GM18909 (cell line): ENCODE measurements around the gene CLDN8.

ENCODE experiments used
- ATAC-seq: cut with Tn5 transposase; IDR thresholded peaks from one replicate; pipeline ENCODE4 v1.9.1; 2021; ENCODE audit warnings: mild to moderate bottlenecking; ENCODE audit not compliant: unreplicated experiment, poor library complexity

The CLDN8 gene

GRCh38 chr21:30207252-30207579 is 8.7 kb downstream of the CLDN8 start:
- no peak for ATAC-seq

DNA sequence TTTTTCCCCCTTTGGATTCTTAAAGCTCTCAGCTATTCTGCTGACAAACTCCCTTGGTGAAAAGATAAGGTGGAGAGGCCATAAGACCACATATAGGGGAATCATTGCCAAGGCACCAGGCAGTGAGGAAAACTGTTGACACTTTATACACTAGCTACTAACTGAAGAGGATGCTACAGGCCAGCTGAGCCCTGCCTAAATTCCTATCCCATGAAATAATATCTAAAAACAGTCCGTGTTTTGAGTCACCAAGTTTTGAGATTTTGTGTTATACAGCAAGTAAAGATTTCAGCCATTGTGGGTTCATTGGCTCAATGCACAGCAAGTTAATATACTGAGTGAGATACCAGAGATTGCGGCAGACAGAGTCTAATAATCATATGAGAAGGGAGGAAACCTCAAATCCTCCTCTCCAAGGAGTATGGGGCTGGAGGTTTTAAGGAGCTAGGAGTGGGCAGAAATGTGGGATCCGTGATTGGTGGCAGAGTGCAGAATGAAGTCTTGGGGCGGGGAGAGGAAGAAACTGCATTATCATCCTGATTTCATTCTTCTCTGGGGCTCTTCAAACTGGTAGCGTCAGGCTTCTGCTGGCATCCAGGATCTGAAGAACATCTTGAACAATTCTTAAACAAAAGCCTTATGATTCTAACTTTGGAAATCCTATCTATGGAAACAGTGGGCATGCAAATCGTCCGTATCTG is 9.2 kb downstream of the CLDN8 start:
- no peak for ATAC-seq

DNA sequence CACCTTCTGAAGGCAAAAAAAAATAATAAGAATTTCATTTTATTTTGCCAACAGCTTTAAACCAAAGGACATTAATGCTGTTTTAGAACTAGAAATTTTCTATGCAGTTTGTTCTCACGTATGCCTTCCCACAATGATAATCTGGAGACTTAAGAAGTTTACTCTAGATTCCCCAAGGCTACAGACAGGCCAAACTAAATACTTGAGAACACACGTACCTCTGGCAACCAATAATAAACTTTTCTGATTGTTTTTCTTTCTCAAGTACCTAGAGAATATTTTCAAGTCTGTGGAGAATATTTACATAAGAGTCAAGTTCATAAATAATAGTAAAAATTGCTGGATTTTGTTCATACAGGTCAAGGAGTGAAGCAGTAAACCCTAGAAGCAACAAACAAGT is 15.9 kb downstream of the CLDN8 start:
- no peak for ATAC-seq

DNA sequence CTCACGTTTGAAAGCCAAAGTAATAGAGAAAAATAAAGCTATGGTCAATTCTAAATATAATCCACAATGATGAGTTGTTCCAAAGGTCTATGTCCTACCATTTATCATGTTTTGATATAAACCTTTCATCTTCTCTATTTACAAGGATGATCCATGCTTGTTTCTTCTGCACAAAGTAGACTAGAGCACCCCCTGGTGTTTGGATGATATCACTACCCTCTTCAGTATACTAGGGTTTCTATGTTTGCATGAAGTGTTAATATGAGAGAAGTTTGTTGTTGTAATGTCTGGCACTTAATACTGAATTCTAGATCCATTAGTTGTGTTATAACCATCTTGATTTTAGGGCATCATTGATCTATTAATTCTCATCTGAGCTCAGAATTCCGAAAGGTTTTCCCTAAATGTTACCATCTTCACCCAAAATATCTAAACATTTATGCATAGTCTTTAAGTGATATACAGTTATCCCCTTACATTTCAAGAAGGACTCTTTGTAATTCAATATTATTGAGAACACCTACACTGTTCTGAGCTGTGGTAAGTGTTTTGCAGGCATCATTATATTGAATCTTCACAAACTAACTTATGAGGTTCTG is 21.1 kb downstream of the CLDN8 start:
- ATAC-seq, result no peak

DNA sequence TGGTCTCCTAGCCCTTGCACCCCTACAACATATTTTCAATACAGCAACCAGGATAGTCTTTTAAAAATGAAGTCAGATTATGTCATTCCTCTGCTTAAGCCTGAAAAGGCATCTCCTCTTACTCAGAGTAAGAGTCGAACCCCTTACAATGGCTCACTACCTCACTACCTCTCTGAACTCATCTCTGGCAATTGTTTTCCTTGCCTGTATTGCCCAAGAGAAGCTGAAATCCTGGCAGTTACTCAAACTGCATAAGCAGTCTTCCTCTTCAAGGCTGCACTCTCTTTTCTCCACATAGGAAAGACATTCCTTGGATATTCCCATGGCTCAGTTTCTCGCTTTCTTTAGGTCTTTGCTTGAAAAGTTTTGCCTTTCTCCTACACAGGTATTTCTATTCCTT is 22.7 kb downstream of the CLDN8 start:
- ATAC-seq, result no peak

- no peak for ATAC-seq
Observed at GRCh38 chr21:30190554-30190953, 25.3 kb downstream of the CLDN8 start.

DNA sequence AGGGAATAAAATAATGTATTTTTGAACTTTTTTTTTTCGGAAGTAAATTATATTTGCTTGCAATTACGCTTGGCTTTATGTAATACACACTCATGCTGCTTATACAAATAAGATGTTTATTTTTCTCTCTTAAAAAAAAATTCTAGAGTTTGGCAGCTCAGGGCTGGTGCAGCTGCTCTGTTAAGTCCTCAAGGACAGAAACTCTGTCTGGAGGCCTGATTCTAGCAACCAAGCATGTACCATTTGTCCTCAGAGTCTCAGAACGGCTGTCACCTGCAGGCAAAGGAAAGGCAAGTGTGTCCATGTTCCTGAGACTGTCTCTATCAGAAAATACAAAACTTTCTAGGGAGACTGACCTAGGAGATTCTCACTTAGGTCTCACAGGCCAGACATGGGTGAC is 26.1 kb downstream of the CLDN8 start:
- ATAC-seq, result no peak

DNA sequence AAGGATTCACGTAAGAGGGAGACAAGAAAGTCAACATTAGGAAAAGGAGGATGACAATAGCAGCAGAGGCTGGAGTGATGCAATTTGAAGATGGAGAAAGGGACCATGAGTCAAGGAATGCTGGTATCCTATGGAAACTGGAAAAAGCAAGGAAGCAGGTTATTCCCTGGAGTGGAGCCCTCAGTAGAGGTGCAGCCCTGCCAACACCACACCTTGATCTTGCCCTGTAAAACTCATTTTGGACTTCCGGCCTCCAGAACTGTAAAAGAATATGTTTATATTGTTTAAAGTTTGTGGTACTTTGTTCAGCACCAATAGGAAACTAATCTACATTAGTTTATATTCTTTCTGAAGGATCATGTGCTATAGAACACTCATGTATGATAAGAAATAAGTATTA is 29.7 kb downstream of the CLDN8 start:
- no peak for ATAC-seq

- ATAC-seq, result no peak
Observed at GRCh38 chr21:30168086-30168485, 47.8 kb downstream of the CLDN8 start.

DNA sequence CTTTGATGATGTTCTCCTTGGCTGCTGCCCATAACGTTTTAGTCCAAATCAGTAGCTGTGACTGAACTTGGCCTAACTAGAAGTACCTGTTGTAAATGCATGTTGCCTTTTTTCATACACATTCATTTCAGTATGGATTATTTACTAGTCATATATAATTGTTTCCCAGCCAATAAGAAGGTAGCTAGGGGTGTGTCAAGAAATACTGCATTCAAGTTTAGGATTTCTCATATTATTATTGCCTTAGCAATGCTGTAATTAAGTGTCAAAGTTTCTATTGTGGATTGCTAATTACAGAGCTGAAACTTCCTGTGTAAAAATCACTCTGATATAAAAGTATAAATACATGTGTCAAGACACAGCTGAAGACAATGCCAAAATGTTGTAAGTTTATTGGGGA is 49.2 kb downstream of the CLDN8 start, which contains the start of gene CLDN17:
Gene CLDN17 (minus strand): TSS at position 101 of the 400 bp plus-strand sequence. CDS start 188 bp downstream, outside the sequence.
- ATAC-seq, result no peak

DNA sequence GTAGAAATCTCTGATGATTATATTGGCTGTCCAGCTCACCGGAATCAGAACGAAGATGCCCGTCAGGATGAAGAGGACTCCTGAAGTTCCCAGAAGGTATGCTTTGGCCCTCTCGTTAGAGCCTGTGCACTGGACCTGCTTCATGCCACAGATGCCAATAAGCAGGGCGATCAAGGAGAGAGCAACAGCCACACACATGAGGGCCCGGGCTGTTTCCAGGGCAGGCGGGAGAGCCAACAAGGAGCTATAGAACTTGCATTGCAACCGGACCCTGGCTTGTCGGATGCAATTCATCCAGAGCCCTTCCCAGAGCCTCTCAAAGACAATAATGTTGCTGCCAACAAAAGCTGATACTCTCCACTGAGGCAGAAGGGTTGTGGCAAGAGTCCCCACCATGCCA is 49.7 kb downstream of the CLDN8 start:
- ATAC-seq, result no peak

DNA sequence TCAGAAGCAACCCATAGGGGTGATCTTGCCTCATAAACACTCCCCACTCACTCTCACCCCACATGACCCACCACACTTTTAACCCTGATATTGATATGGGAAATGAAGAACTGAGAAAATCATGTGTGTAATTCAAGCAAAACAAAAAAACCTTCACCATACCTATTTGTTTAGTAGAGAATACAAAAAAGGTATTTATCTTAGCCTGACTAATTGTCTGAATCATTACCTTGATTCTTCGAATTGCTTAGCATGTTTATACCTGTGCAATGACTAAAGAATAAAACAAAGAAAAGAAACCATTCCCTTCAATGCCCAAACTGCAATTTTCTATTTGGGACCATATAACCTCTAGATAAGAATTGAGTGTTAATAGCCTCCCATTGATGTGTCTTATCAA is 51.1 kb downstream of the CLDN8 start:
- ATAC-seq, result no peak
